Right ventricle myocardium superior (tissue), 1 donor: Measurements from ENCODE around the gene FRMD4A. TPM values are rescaled to one million over a fixed set of nuclear protein-coding genes. Genes with fewer than 3 reads are reported as not detected.

ENCODE experiments used
- ATAC-seq: fragments of 200-7000 bp; cut with Tn5 transposase; one replicate; pipeline ENCODE4 v1.9.1; 2020; ENCODE audit warnings: mild to moderate bottlenecking; ENCODE audit not compliant: poor library complexity
- DNase-seq: peaks from one replicate; pipeline ENCODE4 v3.0.0-alpha.2; 2020
- intact Hi-C: fragments of 100-400 bp; cut with DNase I; formaldehyde crosslinking; loops from one replicate; pipeline ENCODE4 v1.11.2; 2022
- long read RNA-seq: library from polyadenylated mRNA; unstranded; transcript quantifications from one replicate; pipeline ENCODE4 v2.0.0, GENCODE V29; 2021
- total RNA-seq: library from RNA; stranded (reverse); fragmentation: NEBNext Ultra II Directional; extraction: Animal tissue kit (Norgen Biotek cat#: 25700); gene quantifications from one replicate; pipeline ENCODE4 v1.2.1, GENCODE V29; 2021
- donor health status: DM: no; HTN: yes; CAD: no; lungs with severe emphysema.

Gene FRMD4A
- 33.2 TPM for total RNA-seq
- long read RNA-seq, partial matches to known transcripts, result 8 of 19 reads
- long read RNA-seq, other reads (novel, unspliced or antisense), result 10 of 19 reads

- ATAC-seq, result no peak
- intact Hi-C loops, result no loop called here
- no peak for DNase-seq
Measured at GRCh38 chr10:14330388-14331061, at the start of gene FRMD4A. FRMD4A (minus strand) TSS chr10:14330924.

DNA sequence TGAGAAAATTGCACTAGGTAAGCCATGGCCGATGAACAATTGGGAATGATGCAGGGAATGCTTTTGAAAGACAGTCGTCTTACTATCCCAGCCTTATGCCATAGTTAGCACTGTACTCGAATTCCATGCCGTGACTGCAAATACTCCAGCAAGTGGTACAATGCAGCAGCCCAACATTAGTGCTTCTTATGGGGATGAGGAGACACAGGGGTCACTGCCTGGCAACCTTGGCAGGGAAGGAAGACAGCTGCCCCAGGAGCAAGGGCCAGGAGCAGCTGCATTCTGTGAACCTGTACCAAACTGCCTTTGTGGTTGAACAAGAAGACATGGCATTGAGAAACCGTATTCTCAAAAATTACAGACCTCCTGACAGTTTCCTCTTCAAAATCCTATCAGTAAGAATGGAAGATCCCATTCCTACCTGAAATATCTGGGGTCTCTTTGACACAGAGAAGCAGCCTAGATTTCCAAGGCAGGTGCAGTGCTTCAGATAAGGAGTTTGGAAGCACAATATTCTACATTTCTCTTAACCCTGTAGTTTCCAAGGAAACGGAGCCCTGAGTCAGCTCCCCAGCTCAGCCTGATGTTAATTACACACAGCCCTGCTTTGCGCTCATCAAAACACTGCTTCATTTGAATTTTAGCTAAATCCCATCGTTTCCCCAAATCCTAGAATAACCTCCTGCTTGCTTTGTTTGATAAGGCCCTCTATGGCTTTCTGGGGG, 49.0 kb upstream of the FRMD4A start:
- no peak for DNase-seq
- intact Hi-C loops, result no loop called here
- no peak for ATAC-seq

DNA sequence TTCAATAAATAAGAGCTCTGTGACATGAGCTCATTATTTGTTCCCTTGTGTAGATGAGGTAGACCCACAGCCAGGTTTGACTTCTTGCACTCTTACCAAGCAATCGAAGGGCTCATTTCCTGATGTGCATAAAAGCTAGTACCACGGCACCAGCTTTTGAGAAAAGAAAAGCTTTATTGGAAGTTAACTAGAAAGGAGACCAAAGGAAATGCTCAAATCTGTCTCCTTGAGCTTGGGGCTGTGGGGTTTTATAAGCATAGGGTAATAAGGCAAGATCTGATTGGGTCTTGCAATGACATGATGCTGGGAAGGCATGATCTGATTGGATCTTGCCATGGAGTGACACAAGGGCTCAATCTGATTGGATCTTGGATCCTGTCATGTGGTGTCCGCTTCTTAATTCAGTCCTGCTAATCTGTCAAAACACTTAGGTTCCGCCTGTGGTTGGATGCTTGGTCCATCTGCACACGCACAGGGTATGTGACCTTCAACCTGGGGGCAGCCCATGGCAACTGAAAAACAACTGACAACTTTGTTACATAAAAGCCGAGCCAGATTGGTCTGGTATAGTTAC, 47.8 kb upstream of the FRMD4A start:
- intact Hi-C loops, result no loop called here
- ATAC-seq (no peak), DNase-seq (no peak)

DNA sequence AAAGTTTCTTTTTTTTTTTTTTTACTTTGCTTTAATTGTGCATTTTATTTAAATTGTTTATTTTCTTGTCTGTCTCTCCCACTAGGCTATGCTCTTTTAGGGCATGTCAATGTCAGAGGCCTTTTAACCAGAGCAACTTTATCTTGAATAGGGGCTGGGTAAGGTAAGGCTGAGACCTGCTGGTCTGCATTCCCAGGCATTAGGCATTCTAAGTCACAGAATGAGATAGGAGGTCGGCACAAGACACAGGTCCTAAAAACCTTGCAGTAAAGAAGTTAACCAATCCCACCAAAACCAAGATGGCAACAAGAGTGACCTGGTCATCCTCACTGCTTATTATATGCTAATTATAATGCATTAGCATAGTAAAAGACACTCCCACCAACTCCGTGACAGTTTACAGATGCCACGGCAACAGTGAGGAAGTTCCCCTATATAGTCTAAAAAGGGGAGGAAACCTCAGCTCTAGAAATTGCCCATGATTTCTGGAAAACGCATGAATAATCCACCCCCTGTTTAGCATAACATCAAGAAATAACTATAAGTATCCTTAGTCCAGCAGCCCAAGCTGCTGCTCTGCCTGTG, 47.0 kb upstream of the FRMD4A start:
- intact Hi-C loops, result no loop called here
- DNase-seq (no peak), ATAC-seq (no peak)

- ATAC-seq (no peak), DNase-seq (no peak)
- intact Hi-C loops, result no loop called here
Measured at GRCh38 chr10:14374745-14375445, 44.2 kb upstream of the FRMD4A start.

DNA sequence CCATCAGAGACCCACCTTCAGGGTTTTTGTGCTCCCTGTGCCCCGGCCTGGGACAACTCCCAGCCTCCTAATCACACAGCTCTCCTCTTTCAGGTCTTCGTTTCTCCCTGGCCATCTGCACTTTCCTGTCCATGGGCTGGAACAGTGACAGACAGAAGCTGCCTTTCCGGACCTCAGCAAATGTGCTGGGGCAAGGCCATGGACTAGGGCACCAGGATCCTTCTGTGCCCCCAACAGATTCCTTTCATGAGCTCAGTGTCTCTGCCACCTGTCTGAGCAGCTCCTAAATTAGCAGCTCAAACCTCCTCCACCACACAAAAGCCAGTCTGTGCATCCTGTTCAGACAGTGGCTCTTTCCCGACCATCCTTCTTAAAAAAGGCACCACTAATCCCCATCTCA, 41.9 kb upstream of the FRMD4A start:
- no peak for ATAC-seq
- intact Hi-C loops, result no loop called here
- DNase-seq, result no peak

- intact Hi-C loops, result no loop called here
- DNase-seq, result no peak
- no peak for ATAC-seq
Measured at GRCh38 chr10:14371581-14371980, 40.9 kb upstream of the FRMD4A start.

DNA sequence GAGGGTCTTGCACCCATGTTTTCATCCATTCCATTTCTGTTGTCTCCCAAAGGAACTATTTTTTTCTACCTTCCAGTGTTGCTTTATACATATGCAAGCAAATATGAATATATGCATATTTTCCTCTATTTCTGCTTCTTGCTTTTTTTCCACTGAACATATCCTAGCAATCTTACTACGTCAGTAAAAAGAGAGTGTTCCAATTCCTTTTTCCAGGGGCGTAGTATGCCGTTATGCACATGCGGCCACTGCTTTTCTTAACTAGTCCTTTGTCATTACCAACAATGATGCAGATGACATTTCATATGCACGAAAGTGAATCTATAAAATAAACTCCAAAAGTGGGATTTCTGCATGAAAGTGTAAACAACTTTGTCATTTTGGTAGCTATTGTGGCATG, 40.2 kb upstream of the FRMD4A start:
- ATAC-seq, result no peak

DNA sequence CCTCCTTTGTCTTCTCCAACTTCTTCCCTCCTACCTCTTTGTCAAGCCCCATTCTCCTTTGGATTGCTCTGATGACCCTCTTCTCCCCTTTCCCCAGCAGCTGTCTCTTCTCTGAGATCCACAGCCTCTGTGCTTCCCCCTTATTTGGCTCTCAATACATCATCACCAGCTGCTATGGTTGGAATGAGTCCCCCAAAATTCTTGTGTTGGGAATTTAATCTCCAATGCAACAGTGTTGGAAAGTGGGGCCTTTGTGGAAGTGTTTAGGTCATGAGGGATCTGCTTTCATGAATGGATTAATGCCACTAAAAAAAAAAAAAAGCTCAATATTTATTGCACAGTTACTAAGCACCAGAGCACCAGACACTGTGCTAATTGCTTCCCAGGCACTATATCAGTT, 39.2 kb upstream of the FRMD4A start:
- DNase-seq (no peak), ATAC-seq (no peak)
- intact Hi-C loops, result no loop called here

More for the DNA sequence above, 40.2 kb upstream of the FRMD4A start:
- DNase-seq, result no peak
- intact Hi-C loops, result no loop called here

- ATAC-seq (no peak), DNase-seq (no peak)
- intact Hi-C loops, result no loop called here
Measured at GRCh38 chr10:14366760-14367159, 36.0 kb upstream of the FRMD4A start.

DNA sequence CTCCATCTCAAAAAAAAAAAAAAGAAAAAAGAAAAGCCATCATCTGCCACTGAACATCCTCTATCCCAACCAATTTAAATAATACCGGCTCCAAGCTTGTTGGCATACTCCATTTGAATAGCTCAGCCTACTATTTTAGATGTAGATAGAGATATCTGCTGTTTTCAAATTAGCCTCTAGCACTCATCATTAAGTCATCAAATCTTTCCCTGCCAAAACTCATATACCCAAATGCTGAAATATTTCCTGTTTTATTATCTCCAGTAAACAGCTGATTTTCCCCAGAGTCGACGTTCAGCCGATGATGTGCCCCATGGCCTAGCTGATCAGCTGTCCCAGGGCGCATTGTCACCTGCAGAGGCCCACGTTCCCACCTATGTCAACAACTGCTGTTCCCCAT, 34.5 kb upstream of the FRMD4A start:
- intact Hi-C loops, result no loop called here
- DNase-seq, result no peak

GRCh38 chr10:14362104-14362503, 31.4 kb upstream of the FRMD4A start:
- intact Hi-C loops, result no loop called here
- no peak for DNase-seq
- ATAC-seq, result no peak

More for the DNA sequence above, 34.5 kb upstream of the FRMD4A start:
- ATAC-seq, result no peak

- ATAC-seq (no peak), DNase-seq (no peak)
- intact Hi-C loops, result no loop called here
Measured at GRCh38 chr10:14360961-14361360, 30.2 kb upstream of the FRMD4A start.

DNA sequence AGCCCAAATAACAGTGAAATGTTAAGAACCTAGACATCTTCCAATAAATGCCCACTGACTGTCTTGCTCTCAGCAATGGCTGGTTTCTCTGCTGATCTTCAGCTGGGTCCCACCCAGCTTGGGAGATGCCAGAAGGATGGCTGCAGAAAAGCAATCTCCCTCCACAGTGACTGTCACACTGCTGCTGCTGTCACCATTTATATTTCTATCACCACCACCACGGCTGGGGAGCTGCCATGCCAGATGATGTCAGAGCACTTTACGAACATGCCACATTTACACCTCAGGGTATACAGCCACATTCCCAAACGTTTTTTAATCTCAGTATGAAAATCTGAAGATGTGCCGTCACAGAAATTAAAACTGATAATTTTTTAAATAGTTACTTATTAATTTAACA, 29.8 kb upstream of the FRMD4A start:
- intact Hi-C loops, result no loop called here
- ATAC-seq, result no peak
- DNase-seq, result no peak

DNA sequence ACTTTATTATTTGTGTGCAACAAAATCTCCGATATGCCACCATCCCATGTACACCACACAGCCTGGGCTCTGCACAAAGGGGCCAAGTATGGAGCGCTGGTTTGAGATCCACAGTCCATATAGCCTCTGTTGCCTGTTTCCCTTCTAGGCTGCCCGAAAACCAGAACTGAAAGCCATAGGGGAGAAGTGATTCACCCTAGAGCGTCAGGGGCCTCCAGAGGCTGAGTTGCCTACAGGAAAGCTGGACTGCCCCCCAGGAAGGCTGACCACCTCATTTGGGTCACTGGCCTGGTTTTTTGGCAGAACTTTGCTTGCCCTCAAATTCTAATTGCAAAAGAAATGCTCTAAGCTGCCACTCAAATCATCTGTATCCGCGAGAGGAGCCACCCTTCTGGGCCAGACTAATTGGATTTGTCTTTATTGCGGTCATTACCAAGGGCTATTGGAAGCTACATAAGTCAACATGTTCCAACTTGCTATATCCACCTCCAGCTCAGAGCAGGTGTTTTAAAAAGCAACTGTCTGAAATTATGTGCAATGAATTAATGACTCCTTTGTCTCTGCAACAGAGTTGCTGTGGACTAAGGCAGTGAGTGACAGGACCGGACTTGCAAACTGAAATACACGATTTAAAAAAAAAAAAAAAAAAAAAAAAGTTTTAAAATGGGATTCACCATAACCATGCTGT, 28.3 kb upstream of the FRMD4A start:
- DNase-seq (no peak), ATAC-seq (no peak)
- intact Hi-C loops, result no loop called here

GRCh38 chr10:14356921-14357320, 26.2 kb upstream of the FRMD4A start:
- ATAC-seq (no peak), DNase-seq (no peak)
- intact Hi-C loops, result no loop called here

DNA sequence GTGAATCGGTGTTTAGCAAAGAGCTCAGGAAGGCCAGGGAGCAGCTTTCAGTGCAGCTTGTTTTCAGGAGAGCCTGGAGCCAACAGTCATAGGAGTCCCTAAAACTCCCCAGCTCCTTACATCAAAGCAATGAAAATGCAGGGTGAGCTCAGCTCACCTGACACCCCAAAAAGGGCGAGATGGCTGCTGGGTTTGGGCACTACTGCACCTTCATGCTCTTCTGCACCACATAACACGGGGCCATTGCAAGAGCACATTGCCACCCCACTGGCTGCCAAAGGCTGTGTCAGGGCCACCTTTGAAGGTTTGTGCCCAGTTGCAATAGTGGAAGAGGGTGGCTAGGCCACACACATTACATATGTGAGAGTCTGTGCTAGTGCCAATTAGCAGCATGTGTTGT, 25.0 kb upstream of the FRMD4A start:
- intact Hi-C loops, result no loop called here
- ATAC-seq (no peak), DNase-seq (no peak)

DNA sequence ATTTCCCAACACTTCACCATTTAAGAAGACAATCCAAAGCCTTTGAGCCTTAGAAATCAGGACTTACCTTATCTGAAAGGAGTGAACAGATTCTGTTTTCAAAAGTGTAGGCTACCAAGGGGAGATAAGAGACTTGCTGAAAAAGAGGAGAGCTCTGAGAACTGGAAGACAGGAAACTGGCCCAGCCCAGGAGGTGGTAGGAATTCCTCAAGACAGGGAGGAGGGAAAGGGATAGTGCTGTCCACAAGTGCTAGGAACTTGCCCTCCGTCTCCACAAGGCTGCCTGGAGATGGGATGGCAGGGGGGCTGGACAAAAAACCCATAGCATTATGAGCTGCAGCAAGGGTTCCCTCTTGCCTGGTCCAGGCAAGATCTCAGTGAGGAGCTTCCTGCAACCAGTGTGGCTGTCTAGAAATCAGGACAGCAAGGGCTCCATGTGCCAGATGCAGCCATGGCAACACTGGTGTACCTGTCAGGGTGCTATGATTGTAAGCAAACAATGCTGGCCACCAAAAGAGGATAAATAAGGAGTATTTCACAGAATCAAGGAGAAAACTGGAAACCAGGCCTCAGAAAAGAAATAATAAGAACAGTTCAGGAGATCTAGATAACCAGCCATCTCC, 22.7 kb upstream of the FRMD4A start:
- ATAC-seq (no peak), DNase-seq (no peak)
- intact Hi-C loops, result no loop called here
